KOPT-K1 (cell line): ENCODE measurements around the gene PLA2G2C.
"Not testable (repeated sequence)": the region's sequence is repeated elsewhere in the genome, so short reads cannot be mapped to it uniquely, and the experiment has no call there.

Experiments
- H3K27ac ChIP-seq: fragments of 200-600 bp; sonication (generic); 2 replicates; pipeline ENCODE4 v1.5.1; 2016; ENCODE audit warnings: antibody characterized with exemption, mild to moderate bottlenecking, low read depth, low read length; ENCODE audit not compliant: poor library complexity, severe bottlenecking
- H3K36me3 ChIP-seq: fragments of 200-600 bp; sonication (generic); 2 replicates; pipeline ENCODE4 v1.5.1; 2017; ENCODE audit warnings: antibody characterized with exemption, mild to moderate bottlenecking, low read length, moderate library complexity; ENCODE audit not compliant: insufficient read depth
- H3K9me3 ChIP-seq: fragments of 200-600 bp; sonication (generic); 2 replicates; pipeline ENCODE4 v1.5.1; 2017; ENCODE audit warnings: antibody characterized with exemption, low read length, mild to moderate bottlenecking; ENCODE audit not compliant: insufficient read depth, poor library complexity, severe bottlenecking

PLA2G2C gene, protein sequence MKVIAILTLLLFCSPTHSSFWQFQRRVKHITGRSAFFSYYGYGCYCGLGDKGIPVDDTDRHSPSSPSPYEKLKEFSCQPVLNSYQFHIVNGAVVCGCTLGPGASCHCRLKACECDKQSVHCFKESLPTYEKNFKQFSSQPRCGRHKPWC

GRCh38 chr1:20185834-20186782, at the start of gene PLA2G2C, which contains the start of gene UBXN10:
Gene PLA2G2C, minus strand, starts transcription at chr1:20186518. Its CDS starts 9,155 bp downstream, at chr1:20177363.
Gene UBXN10, plus strand, starts transcription at chr1:20186096. Its CDS starts 4,466 bp downstream, at chr1:20190562.
- Histone ChIP-seq H3K9me3 (no peaks in the 10 kb centered on the region), H3K36me3 (no peaks in the 10 kb centered on the region), H3K27ac (no peak within 1 kb of the TSS)

DNA sequence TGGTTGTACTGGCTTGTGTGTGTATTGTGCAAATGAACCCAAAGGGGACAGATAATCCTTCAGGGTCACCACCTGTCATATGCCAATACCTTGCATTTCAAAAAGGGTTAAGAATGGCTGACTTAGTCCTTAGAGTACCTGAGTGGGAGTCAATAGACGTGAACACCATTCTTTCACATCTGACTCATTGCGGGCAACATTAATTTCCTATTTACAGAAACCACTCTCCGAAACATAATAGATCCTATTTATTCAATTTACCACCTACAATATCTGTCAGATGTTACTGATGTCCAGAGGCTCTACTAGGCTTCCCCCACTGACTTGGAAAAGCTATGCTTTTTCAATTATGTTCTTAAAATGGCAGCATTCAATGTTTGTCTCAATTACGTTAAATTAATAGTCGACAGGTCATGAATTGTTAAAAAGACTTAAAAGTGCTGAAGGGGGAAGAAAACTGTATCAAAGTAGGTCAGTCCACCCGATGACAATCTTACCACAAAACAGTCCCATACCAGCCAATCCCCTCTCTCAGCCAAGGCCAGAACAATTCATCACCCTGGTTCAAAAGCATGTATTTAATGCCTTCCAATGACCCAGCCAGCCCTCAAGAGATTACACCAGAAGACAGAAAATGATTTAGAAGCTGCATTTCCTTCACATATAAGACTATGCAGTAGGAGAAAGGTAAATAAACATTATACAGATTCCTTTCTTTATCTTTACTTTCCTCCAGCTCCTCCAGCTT, 48.6 kb upstream of the PLA2G2C start:
- Histone ChIP-seq H3K9me3 (no peaks in the 10 kb centered on the region), H3K36me3 (no peaks in the 10 kb centered on the region), H3K27ac (no peak overlapping the region)

DNA sequence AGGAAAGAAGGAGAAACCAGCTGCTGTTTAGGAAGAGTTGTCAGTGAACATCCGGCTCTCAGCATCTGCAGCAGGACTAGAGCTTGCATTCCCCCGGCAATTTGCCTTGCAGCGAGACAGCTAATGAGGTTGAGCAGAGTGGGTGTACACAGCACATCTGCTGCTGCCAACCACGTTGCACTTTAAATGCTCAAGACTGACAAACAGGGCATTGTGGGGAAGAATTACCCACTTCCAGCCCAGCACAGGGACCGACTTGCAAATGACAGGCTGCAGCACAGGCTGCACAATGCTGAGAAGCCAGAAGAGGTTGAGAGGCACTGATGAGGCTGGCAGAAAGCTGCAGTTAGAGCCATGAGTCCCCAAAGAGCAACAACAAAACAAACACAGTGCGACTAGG, 47.5 kb upstream of the PLA2G2C start:
- no peaks in the 10 kb centered on the region for H3K9me3 ChIP-seq
- no peaks in the 10 kb centered on the region for H3K36me3 ChIP-seq
- no peak overlapping the region for H3K27ac ChIP-seq

DNA sequence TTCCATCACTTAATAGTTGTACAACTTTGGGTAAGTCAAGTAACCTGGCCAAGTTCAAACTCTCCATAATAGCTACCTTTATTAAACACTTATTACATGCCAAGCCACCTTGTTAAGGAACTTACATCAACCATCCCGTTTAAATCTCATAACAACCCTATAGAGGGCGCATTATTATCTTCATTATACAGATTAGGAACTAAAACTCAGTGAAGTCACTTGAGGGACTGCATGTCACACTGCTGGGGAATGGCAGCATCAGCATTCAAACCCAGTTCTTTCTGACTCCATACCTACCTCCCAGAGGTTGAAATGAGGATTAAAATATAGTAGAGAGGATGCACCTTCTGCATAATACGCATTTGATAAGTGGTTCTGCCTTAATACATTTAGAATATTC, 47.1 kb upstream of the PLA2G2C start:
- Histone ChIP-seq H3K27ac (no peak overlapping the region), H3K36me3 (no peaks in the 10 kb centered on the region)

GRCh38 chr1:20232564-20232963, 46.2 kb upstream of the PLA2G2C start:
- not testable (repeated sequence) for H3K9me3 ChIP-seq, H3K36me3 ChIP-seq, H3K27ac ChIP-seq

More for the DNA sequence above, 47.1 kb upstream of the PLA2G2C start:
- no peaks in the 10 kb centered on the region for H3K9me3 ChIP-seq

DNA sequence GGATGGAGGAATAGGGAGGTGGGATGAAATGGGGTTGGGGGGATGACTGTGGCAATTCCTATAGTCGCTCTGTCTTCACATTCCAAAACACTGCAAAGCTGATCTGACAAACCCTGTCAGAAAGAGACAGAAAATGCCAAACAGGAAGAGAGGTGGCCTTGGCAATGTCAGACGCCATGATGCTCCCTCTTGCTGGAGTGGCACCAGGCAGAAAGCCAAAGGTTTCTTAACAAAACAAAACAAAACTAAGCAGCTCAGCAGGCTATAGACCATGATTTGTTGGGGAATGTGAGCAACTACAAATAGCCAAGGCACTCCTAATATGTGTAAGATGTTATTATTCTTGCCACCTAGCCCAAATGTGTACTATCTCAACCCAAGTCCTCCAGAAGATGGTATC, 42.9 kb upstream of the PLA2G2C start:
- Histone ChIP-seq H3K9me3 (no peaks in the 10 kb centered on the region), H3K36me3 (no peaks in the 10 kb centered on the region), H3K27ac (no peak overlapping the region)

- Histone ChIP-seq H3K27ac (no peak overlapping the region), H3K36me3 (no peaks in the 10 kb centered on the region), H3K9me3 (no peaks in the 10 kb centered on the region)
Observed at GRCh38 chr1:20228314-20228825, 42.1 kb upstream of the PLA2G2C start.

- Histone ChIP-seq H3K9me3 (no peaks in the 10 kb centered on the region), H3K36me3 (no peaks in the 10 kb centered on the region), H3K27ac (no peak overlapping the region)
Observed at GRCh38 chr1:20227704-20228103, 41.4 kb upstream of the PLA2G2C start.

DNA sequence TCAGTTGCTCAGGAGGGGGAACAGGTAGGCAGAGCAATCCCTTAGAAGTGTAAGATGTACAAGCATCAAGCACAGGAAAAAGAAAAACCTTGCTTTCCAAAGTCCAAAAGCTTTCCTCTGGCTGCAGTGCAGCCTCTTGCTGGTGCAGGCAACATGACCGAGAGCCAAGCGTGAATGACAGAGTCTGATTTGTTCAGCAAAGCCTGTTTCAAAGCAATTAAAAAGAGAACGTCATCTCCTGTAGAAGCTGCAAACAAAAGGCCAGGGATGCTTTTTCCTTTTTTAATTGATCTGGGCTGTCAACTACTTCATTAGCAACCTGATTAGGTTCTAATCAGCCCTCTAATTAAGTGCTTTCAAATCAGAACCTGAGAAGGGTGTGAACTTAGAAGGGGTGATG, 38.2 kb upstream of the PLA2G2C start:
- H3K9me3 ChIP-seq: no peaks in the 10 kb centered on the region
- H3K36me3 ChIP-seq: no peaks in the 10 kb centered on the region
- H3K27ac ChIP-seq: no peak overlapping the region

DNA sequence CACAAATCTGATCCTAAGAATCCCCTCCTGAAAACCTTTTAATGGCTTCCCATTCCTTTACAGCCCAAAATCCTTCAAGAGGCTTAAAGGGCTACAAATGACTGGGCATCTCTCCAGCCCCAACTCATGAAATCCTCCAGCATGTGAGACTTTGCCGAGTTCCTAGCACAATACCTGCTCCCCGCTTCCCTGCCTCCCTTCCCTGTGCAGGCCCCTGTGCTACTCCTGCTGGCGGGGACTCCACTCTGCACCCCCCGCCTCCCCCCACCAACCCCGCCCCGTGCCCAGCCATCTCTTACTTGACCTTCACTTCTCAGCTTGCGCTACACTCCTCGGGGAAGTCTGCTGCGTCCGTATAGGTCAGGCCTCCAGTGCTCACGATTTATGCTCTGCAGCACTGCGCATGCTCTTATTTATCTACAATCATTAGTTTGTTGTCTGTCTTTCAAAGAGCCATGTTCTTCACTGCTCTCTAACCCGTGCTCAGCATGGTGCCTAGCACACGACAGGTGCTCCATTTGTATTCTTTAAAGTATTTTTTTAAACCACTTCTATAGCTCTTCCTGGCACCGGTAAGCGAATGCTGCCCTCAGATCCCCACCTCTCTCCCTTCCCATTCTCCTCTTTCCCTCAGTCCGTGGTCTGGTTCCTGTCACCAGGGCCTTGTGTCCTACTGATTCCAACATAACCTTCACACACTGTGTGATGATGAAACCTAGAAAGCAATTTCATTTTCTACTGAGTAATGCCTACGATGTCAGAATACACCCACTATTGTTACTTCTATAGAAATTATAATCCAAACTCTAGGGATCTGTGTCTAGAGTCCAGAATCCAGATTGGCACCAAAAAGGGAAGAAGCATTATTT, 37.5 kb upstream of the PLA2G2C start:
- Histone ChIP-seq H3K36me3 (no peaks in the 10 kb centered on the region), H3K27ac (no peak overlapping the region), H3K9me3 (no peaks in the 10 kb centered on the region)

GRCh38 chr1:20223106-20223505, 36.8 kb upstream of the PLA2G2C start:
- H3K36me3 ChIP-seq: no peaks in the 10 kb centered on the region
- H3K27ac ChIP-seq: no peak overlapping the region
- H3K9me3 ChIP-seq: no peaks in the 10 kb centered on the region

- Histone ChIP-seq H3K27ac (no peak overlapping the region), H3K36me3 (no peaks in the 10 kb centered on the region), H3K9me3 (peaks cover 4% of the 10 kb centered on the region)
Observed at GRCh38 chr1:20220036-20220435, 33.7 kb upstream of the PLA2G2C start.

DNA sequence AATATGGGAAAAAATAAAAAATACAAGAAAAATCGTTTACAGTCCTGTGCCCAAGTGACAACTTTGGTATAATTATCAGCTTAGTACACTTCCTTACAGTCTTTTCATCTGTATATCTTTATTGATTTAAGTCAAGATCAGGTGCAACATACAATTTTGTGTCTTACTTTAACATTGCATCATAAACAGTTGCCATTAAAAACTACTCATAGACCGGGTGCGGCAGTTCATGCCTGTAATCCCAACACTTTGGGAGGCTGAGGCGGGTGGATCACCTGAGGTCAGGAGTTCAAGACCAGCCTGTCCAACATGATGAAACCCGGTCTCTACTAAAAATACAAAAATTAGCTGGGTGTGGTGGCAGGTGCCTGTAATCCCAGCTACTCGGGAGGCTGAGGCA, 32.7 kb upstream of the PLA2G2C start:
- H3K36me3 ChIP-seq, H3K9me3 ChIP-seq, H3K27ac ChIP-seq: not testable (repeated sequence)

DNA sequence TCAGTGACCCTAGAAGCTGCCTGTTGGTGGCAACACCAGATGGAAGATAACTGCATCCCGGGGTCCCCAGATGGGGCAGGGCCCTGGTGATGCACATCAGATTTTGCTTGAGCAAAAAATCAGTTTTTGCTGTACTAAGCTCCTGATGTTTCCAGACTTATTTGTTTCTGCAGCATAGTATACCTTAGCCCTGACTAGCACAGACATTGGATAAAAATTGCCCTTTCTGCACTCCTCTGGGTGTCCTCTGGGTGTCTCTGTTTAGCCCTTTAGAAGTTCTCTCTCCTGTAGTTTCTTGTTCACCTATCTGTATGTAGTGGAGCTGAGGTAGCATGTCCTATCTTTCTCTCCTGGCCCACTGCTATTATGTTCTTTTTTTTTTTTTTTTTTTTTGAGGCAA, 30.3 kb upstream of the PLA2G2C start:
- peaks cover 4% of the 10 kb centered on the region for H3K9me3 ChIP-seq
- no peak overlapping the region for H3K27ac ChIP-seq

More for the DNA sequence above, 30.3 kb upstream of the PLA2G2C start:
- H3K36me3 ChIP-seq: no peaks in the 10 kb centered on the region
